Caco-2 (cell line): ENCODE results near the gene JUN. TPM values are rescaled to one million over a fixed set of nuclear protein-coding genes. Genes with fewer than 3 reads are reported as not detected.

Experiments
- BruUV-seq: library from RNA; stranded (reverse); fragments of 400-500 nt; replicated peaks from 2 replicates; lab custom pipeline; 2021; lab: Mats Ljungman, UMichigan
- CTCF ChIA-PET: fragments of 300-600 bp; sonication (Branson Sonifier 250); formaldehyde crosslinking; loops from one replicate; lab custom pipeline; 2022; ENCODE audit warnings: antibody characterized with exemption; lab: Charles Lee
- POLR2A ChIA-PET: fragments of 300-600 bp; sonication (Branson Sonifier 250); formaldehyde crosslinking; loops from one replicate; lab custom pipeline; 2022; ENCODE audit warnings: antibody characterized with exemption; lab: Charles Lee
- DNase-seq, 2 experiments: peaks; one replicate each; pipeline versions ENCODE4 v3.0.0 to v3.0.0-alpha.2; 2020 to 2022
- H3K27me3 ChIP-seq: replicated peaks from 2 replicates; pipeline ENCODE4 v1.6.0; 2011; ENCODE audit warnings: low read length; ENCODE audit not compliant: control insufficient read depth, insufficient read depth
- H3K36me3 ChIP-seq: 2 replicates; pipeline ENCODE4 v1.5.1; 2011; ENCODE audit warnings: low read length; ENCODE audit not compliant: control insufficient read depth, insufficient read depth
- H3K4me1 ChIP-seq: fragments of 250-450 bp; sonication (Bioruptor Pico); 2 replicates; pipeline ENCODE4 v1.5.1; 2020; ENCODE audit warnings: mild to moderate bottlenecking
- H3K4me3 ChIP-seq: 2 replicates; pipeline ENCODE4 v1.5.1; 2011; ENCODE audit warnings: low read depth, mild to moderate bottlenecking, control low read depth, low read length
- H3K9me3 ChIP-seq: fragments of 250-450 bp; sonication (Bioruptor Pico); 2 replicates; pipeline ENCODE4 v1.5.1; 2020; ENCODE audit warnings: mild to moderate bottlenecking, moderate library complexity
- H3K27ac Mint-ChIP-seq: one replicate; pipeline ENCODE4 v1.8.0; 2022; ENCODE audit warnings: mixed read lengths; ENCODE audit not compliant: unreplicated experiment
- H3K27me3 Mint-ChIP-seq: one replicate; pipeline ENCODE4 v1.8.0; 2022; ENCODE audit warnings: mixed read lengths; ENCODE audit not compliant: insufficient read depth, unreplicated experiment
- H3K36me3 Mint-ChIP-seq: one replicate; pipeline ENCODE4 v1.8.0; 2022; ENCODE audit warnings: mild to moderate bottlenecking, mixed read lengths; ENCODE audit not compliant: insufficient read depth, unreplicated experiment
- H3K4me1 Mint-ChIP-seq: one replicate; pipeline ENCODE4 v1.8.0; 2022; ENCODE audit warnings: low read depth, mixed read lengths; ENCODE audit not compliant: unreplicated experiment
- H3K4me3 Mint-ChIP-seq: one replicate; pipeline ENCODE4 v1.8.0; 2022; ENCODE audit warnings: mild to moderate bottlenecking, moderate library complexity, mixed read lengths; ENCODE audit not compliant: unreplicated experiment
- H3K9me3 Mint-ChIP-seq: one replicate; pipeline ENCODE4 v1.8.0; 2022; ENCODE audit warnings: mixed read lengths; ENCODE audit not compliant: unreplicated experiment
- intact Hi-C: fragments of 100-400 bp; cut with micrococcal nuclease; formaldehyde crosslinking; loops from one replicate; pipeline ENCODE4 v1.10.0; 2022; ENCODE audit not compliant: unreplicated experiment
- total RNA-seq: library from RNA; stranded (reverse); gene quantifications from 2 replicates; pipeline ENCODE4 v1.2.3, GENCODE V29; 2022
- TF ChIP-seq, protein P1 (sequence below), 2 experiments: fragments of 200-600 bp in 1 of 2; IDR thresholded peaks; 1 replicate in 1 of 2; 2 replicates in 1 of 2; pipeline versions ENCODE4 v1.5.1 to v1.8.0; 2011 to 2022; ENCODE audit warnings: antibody characterized with exemption in 1 of 2, control low read depth in 1 of 2, inconsistent platforms in 1 of 2, low read depth in 1 of 2, low read length in 1 of 2, mild to moderate bottlenecking in 1 of 2, moderate library complexity in 1 of 2; ENCODE audit not compliant: insufficient read depth in 1 of 2, severe bottlenecking in 1 of 2, unreplicated experiment in 1 of 2

The JUN gene
- total RNA-seq, 1 experiment from 2014 or later: 25.7 TPM

DNA sequence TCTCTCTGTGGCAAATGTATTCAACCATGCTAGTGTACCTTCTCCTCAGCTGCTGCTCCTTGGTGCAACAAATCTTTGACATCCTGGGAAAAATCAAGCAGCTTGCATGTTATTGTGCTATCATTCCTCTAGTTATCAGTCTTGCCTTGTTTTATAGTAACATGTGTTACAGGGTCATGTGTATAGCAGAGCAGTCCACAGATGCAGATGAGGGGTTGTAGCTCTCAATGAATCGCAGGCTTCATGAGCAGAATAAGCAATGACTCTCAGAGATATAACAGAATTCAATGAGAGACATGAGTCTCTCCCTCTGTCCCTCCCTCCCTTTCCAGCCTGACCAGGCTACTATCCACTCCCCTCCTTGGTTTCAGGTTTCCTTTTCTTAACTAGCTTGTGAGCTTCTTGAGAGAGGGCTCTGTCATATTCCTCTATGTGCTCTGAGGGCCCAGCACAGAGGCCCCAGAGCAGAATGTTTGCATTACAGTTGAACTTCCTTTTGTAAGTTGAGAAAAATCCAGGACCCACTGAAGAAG, 15.1 kb upstream of the JUN start:
- Mint-ChIP-seq H3K4me1 (no peaks in the 10 kb centered on the region), H3K4me3 (no peak overlapping the region), H3K27ac (no peak overlapping the region), H3K27me3 (peaks cover 3% of the 10 kb centered on the region), H3K36me3 (no peaks in the 10 kb centered on the region), H3K9me3 (no peaks in the 10 kb centered on the region)
- TF ChIP-seq, protein P1, sequence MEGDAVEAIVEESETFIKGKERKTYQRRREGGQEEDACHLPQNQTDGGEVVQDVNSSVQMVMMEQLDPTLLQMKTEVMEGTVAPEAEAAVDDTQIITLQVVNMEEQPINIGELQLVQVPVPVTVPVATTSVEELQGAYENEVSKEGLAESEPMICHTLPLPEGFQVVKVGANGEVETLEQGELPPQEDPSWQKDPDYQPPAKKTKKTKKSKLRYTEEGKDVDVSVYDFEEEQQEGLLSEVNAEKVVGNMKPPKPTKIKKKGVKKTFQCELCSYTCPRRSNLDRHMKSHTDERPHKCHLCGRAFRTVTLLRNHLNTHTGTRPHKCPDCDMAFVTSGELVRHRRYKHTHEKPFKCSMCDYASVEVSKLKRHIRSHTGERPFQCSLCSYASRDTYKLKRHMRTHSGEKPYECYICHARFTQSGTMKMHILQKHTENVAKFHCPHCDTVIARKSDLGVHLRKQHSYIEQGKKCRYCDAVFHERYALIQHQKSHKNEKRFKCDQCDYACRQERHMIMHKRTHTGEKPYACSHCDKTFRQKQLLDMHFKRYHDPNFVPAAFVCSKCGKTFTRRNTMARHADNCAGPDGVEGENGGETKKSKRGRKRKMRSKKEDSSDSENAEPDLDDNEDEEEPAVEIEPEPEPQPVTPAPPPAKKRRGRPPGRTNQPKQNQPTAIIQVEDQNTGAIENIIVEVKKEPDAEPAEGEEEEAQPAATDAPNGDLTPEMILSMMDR (IDR thresholded peaks at IDR 0.05; ENCODE audit: insufficient read depth in 1 of 2, low read depth in 1 of 2, low read length in 1 of 2, severe bottlenecking in 1 of 2, unreplicated experiment in 1 of 2): no peak
- H3K4me3 ChIP-seq: no peak overlapping the region
- no peaks in the 10 kb centered on the region for H3K4me1 ChIP-seq
- no peaks in the 10 kb centered on the region for H3K36me3 ChIP-seq
- CTCF ChIA-PET: interaction anchor here (0.6 kb wide), 1 partner anchor 14 kb away, joined by 5 read pairs; no protein-coding TSS in a partner anchor
- no peak for DNase-seq
- POLR2A ChIA-PET: no interaction called here
- H3K9me3 ChIP-seq: no peaks in the 10 kb centered on the region
- no TSS peak for BruUV-seq
- no peaks in the 10 kb centered on the region for H3K27me3 ChIP-seq
- intact Hi-C loops: no loop called here

DNA sequence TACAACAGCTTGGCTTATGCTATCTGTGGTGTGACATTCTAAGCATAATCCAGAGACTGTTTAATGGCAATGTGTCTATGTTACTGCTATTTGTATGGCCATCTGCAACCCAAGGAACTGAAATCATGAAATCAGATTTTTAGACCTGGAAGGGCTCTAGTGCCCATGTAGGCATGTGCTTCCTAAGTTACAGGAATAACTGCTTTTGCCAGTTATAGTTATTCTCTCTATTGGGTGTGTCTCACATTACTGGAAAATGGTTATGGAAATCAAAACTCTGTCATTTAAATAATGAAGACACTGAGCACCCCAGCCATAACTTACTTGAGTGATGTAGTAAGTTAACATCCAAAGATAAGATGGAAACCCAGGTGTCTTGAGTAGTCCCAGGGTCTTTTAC, 12.6 kb upstream of the JUN start:
- TF ChIP-seq, protein P1 (IDR thresholded peaks at IDR 0.05; ENCODE audit: insufficient read depth in 1 of 2, low read depth in 1 of 2, low read length in 1 of 2, severe bottlenecking in 1 of 2, unreplicated experiment in 1 of 2): no peak
- Histone ChIP-seq H3K4me3 (no peak overlapping the region), H3K9me3 (no peaks in the 10 kb centered on the region), H3K36me3 (no peaks in the 10 kb centered on the region), H3K27me3 (no peaks in the 10 kb centered on the region), H3K4me1 (no peaks in the 10 kb centered on the region)
- Mint-ChIP-seq H3K27ac (no peak overlapping the region), H3K36me3 (no peaks in the 10 kb centered on the region), H3K4me3 (no peak overlapping the region), H3K27me3 (peaks cover 3% of the 10 kb centered on the region), H3K4me1 (no peaks in the 10 kb centered on the region), H3K9me3 (no peaks in the 10 kb centered on the region)
- intact Hi-C loops: no loop called here
- CTCF ChIA-PET: no interaction called here
- BruUV-seq: no TSS peak
- POLR2A ChIA-PET: no interaction called here
- DNase-seq: no peak

DNA sequence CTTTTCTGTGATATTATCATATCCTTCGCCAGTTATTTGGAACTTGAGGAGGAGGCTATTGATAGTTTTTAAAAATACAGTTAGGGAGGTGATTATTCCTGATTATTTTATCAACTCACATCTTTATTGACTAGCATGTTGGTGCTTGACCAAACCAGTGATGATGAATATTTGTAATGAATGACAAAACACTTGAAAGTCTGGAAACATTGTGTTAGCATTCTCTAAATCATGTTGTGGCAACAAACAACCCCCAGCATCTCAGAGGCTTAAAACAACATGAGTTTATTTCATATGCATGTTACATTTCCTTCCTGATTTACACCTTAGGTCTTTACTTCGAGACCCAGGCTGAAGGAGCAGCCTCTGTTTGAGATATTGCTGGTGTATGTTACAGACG, 10.7 kb upstream of the JUN start:
- peaks cover 3% of the 10 kb centered on the region for H3K4me1 Mint-ChIP-seq
- BruUV-seq: no TSS peak
- Histone ChIP-seq H3K4me3 (no peak overlapping the region), H3K9me3 (no peaks in the 10 kb centered on the region), H3K36me3 (no peaks in the 10 kb centered on the region), H3K27me3 (no peaks in the 10 kb centered on the region), H3K4me1 (no peaks in the 10 kb centered on the region)
- no peaks in the 10 kb centered on the region for H3K9me3 Mint-ChIP-seq
- no peak for DNase-seq
- H3K36me3 Mint-ChIP-seq: no peaks in the 10 kb centered on the region
- no peak overlapping the region for H3K27ac Mint-ChIP-seq
- H3K27me3 Mint-ChIP-seq: peaks cover 1% of the 10 kb centered on the region
- TF ChIP-seq, protein P1 (IDR thresholded peaks at IDR 0.05; ENCODE audit: insufficient read depth in 1 of 2, low read depth in 1 of 2, low read length in 1 of 2, severe bottlenecking in 1 of 2, unreplicated experiment in 1 of 2): no peak
- intact Hi-C loops: no loop called here
- ChIA-PET CTCF (no interaction called here), POLR2A (no interaction called here)
- H3K4me3 Mint-ChIP-seq: no peak overlapping the region
